ENCODE data around the gene LINC01488.
A peak's percentile ranks its signal among the peaks of the same experiment; 100 is the strongest.

The LINC01488 gene

GRCh38 chr11:69498614-69499175, 17.2 kb downstream of the LINC01488 start (continued):
- peak; percentile 80 for TF ChIP-seq ZBTB10 (tag by site-specific recombination; IDR thresholded peaks at IDR 0.05)
- no peak for TF ChIP-seq ZNF501 (tag by site-specific recombination; IDR thresholded peaks at IDR 0.05)

GRCh38 chr11:69499186-69499917, 17.9 kb downstream of the LINC01488 start:
- Histone ChIP-seq H3K36me3 (ENCODE audit: control insufficient read depth in 2 of 2, insufficient read depth in 1 of 2, low read length in 2 of 2) (no peaks in the 10 kb centered on the region), H3K27ac (ENCODE audit: extremely low read depth, low read depth, low read length) (no peak overlapping the region), H3K4me1 (ENCODE audit: control insufficient read depth, insufficient read depth, low read length) (no peaks in the 10 kb centered on the region), H3K9me3 (ENCODE audit: control insufficient read depth, insufficient read depth, low read depth, low read length) (no peaks in the 10 kb centered on the region), H3K4me3 (ENCODE audit: low read depth, low read length) (no peak overlapping the region)
- CTCF ChIA-PET, result no interaction called here
- no peak for TF ChIP-seq ZNF16 (tag by site-specific recombination; IDR thresholded peaks at IDR 0.05; ENCODE audit: low read depth)
- no peak for TF ChIP-seq ZNF624 (tag by site-specific recombination; IDR thresholded peaks at IDR 0.05)
- TF ChIP-seq ZSCAN4 (tag by site-specific recombination; IDR thresholded peaks at IDR 0.05), result no peak
- no peak for TF ChIP-seq ZNF48 (tag by site-specific recombination; IDR thresholded peaks at IDR 0.05)
- TF ChIP-seq ZNF140 (tag by site-specific recombination; IDR thresholded peaks at IDR 0.05), result no peak
- no peak for TF ChIP-seq ZNF704 (tag by site-specific recombination; IDR thresholded peaks at IDR 0.05)
- TF ChIP-seq ZBTB20 (tag by site-specific recombination; IDR thresholded peaks at IDR 0.05), result no peak
- POLR2A ChIA-PET, result no interaction called here

GRCh38 chr11:69499918-69500284, 18.4 kb downstream of the LINC01488 start:
- ChIA-PET POLR2A (no interaction called here), CTCF (no interaction called here)
- no peak overlapping the region for H3K27ac ChIP-seq (ENCODE audit: extremely low read depth, low read depth, low read length)
- H3K36me3 ChIP-seq (ENCODE audit: control insufficient read depth in 2 of 2, insufficient read depth in 1 of 2, low read length in 2 of 2), result no peaks in the 10 kb centered on the region
- no peak overlapping the region for H3K4me3 ChIP-seq (ENCODE audit: low read depth, low read length)
- no peaks in the 10 kb centered on the region for H3K4me1 ChIP-seq (ENCODE audit: control insufficient read depth, insufficient read depth, low read length)
- TF ChIP-seq SP3 (tag by site-specific recombination; IDR thresholded peaks at IDR 0.05) (no peak), TCF7L2 (IDR thresholded peaks at IDR 0.05; ENCODE audit: borderline replicate concordance, low read depth, low read length) (no peak), ZBTB8A (tag by site-specific recombination; IDR thresholded peaks at IDR 0.05) (no peak), ZNF239 (tag by site-specific recombination; IDR thresholded peaks at IDR 0.05) (no peak), ZBTB7A (tag by site-specific recombination; IDR thresholded peaks at IDR 0.05; ENCODE audit: low read depth) (no peak), ZNF558 (tag by site-specific recombination; IDR thresholded peaks at IDR 0.05) (no peak), ZNF768 (tag by site-specific recombination; IDR thresholded peaks at IDR 0.05) (no peak), ZNF354C (tag by site-specific recombination; IDR thresholded peaks at IDR 0.05; ENCODE audit: borderline replicate concordance, low read depth) (no peak), ZNF488 (tag by site-specific recombination; IDR thresholded peaks at IDR 0.05) (no peak), SP7 (tag by site-specific recombination; IDR thresholded peaks at IDR 0.05) (no peak), ZNF266 (tag by site-specific recombination; IDR thresholded peaks at IDR 0.05; ENCODE audit: low read depth) (no peak), ZNF785 (tag by site-specific recombination; IDR thresholded peaks at IDR 0.05) (no peak), ZNF837 (tag by site-specific recombination; IDR thresholded peaks at IDR 0.05) (no peak), ZNF521 (tag by site-specific recombination; IDR thresholded peaks at IDR 0.05) (no peak), ZNF792 (tag by site-specific recombination; IDR thresholded peaks at IDR 0.05) (no peak), ZNF202 (tag by site-specific recombination; IDR thresholded peaks at IDR 0.05; ENCODE audit: borderline replicate concordance) (no peak), ZNF335 (tag by site-specific recombination; conservative IDR thresholded peaks at IDR 0.05) (no peak)
- H3K9me3 ChIP-seq (ENCODE audit: control insufficient read depth, insufficient read depth, low read depth, low read length), result no peaks in the 10 kb centered on the region
